COR-L47 (cell line): ENCODE measurements around the gene UAP1L1.
A peak's percentile ranks its signal among the peaks of the same experiment; 100 is the strongest.
"Not testable (repeated sequence)": the region's sequence is repeated elsewhere in the genome, so short reads cannot be mapped to it uniquely, and the experiment has no call there.

Experiments
- DNase-seq: peaks from one replicate; lab custom pipeline; 2025; lab: John Stamatoyannopoulos, UW

UAP1L1 gene

GRCh38 chr9:137077010-137077747, at the start of gene UAP1L1:
UAP1L1 (plus strand) TSS chr9:137077517; CDS start chr9:137077533, 16 bp downstream.
- peak; percentile 48 for DNase-seq

DNA sequence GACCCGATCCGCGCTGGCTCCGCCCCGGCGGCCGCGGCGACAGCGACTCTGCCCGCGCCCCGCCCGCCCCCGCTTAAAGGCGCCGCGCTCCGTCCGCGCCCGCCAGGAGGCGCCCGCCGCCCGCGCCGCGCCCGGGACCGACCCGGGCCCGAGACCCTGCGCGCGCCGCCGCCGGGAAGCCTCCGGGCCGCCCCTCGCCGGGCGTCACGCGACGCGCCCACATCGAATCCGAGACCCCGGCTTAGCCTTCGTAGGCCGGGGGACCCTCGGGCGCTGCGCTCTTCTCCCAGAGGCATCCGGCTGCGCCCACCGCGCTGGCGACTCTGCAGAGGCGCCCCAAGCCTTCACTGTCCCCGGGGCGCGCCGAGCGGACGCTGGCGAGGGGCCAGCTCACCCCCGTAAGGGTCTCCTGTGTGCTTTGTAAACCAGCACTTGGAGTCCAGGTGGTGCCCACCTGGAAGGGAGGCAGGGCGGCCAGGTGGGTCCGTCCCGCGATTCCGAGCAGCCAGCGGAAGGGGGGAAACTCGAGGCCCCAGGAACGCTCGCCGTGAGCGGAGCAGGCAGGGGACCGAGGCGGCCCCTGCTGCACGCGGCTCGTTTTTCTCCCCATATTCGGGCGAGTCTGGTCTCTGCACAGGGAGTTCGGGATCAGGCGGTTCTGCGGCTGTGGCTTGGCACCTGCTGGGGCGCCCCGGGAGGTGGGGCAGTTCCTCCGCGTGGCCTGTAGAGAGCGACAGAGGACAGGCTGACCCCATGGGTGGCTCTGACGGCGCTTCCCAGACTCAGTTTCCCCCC, 48.9 kb upstream of the UAP1L1 start:
- DNase-seq, result peak; percentile 44

DNA sequence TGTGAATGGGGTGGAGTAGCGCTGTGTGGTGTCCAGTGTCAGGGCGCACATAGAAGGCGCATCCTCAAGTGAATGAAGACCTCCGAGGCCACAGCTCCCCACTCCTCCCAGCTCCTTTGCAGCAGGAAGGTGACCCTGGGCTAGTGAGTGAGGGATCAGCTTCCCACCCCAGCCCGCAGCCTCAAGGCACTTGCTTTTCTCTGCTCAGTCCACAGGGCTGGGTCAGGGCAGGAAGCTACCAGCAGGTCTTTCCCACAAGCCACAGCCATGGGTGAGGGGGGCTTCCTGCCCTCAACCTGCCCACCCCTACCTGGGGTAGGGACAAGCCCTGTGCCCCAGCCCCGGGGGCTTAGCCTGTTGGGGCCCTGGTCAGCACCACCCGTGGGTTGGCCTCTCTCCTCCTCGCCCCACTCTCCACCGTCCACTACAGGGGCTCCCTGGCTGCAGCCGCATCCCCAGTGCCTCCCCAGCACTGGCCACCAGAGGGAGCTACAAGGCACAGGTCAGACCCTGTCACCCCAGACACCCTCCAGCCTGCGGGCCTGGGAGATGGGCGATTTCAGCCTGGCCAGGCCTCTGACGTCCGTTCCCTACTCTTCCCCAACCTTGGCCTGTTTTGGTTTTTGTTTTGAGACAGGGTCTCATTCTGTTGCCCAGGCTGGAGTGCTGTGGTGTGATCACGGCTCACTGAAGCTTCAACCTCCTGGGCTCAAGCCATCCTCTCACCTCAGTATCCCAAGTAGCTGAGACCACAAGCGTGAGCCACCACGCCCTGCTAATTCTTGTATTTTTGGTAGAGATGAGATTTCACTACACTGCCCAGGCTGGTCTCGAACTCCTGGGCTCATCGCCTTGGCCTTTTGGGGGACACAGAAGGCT, 48.0 kb upstream of the UAP1L1 start:
- peak; percentile 22 for DNase-seq

- no peak for DNase-seq
Measured at GRCh38 chr9:137030006-137030405, 47.3 kb upstream of the UAP1L1 start.

GRCh38 chr9:137030538-137031527, 46.5 kb upstream of the UAP1L1 start:
- no peak for DNase-seq

DNA sequence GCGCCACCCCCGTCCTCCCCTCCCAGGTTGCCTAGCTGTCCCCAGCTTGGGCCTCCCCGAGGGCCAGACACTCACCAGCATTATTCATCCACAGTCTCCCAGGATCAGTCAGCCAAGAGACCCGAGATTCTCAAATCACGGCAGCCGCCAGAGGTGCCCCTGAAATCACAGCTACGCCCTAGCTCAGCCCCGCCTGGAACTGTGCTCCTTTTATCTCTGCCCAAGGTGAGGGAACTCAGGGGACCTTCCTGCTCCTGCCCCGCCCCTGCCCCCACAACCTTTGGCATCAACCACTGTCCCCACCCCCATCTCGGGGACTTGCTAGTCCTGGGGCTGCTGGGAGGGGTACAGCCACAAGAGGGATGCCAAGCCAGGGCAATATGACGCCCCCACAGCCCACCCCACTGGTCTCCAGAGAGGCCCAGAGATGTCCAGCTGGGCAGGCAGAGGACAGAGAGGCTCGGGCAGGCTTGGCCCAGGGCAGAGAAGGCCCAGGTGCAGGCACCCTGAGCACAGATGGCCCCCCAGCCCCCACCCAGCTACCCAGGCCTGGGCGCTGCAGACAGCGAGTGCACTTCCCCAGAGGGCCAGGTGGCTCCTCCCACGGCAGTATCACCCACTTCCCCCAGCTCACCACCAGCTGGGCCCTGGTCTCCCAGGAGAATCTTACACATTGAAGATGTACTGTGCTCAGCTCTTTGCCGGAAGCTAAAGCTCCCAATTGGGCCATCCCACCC, 45.2 kb upstream of the UAP1L1 start, which contains the start of gene FUT7:
TSS of gene FUT7 (minus strand) at position 185 of the 737 bp plus-strand sequence. CDS start at position 88, 97 bp downstream.
- no peak for DNase-seq

- DNase-seq, result no peak
Measured at GRCh38 chr9:137032858-137033257, 44.5 kb upstream of the UAP1L1 start.

DNA sequence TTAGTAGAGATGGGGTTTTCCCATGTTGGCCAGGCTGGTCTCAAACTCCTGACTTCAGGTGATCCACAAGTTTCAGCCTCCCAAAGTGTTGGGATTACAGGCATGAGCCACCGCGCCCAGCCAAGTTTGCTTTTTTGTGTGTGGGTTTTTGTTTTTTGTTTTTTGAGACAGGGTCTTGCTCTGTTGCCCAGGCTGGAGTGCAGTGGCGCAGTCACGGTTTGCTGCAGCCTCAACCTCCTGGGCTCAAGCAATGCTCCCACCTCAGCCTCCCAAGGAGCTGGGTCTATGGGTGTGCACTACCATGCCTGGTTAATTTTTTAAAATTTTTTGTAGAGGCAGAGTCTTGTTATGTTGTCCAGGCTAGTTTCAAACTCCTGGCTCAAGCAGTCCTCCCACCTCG, 43.8 kb upstream of the UAP1L1 start:
- DNase-seq, result not testable (repeated sequence)

DNA sequence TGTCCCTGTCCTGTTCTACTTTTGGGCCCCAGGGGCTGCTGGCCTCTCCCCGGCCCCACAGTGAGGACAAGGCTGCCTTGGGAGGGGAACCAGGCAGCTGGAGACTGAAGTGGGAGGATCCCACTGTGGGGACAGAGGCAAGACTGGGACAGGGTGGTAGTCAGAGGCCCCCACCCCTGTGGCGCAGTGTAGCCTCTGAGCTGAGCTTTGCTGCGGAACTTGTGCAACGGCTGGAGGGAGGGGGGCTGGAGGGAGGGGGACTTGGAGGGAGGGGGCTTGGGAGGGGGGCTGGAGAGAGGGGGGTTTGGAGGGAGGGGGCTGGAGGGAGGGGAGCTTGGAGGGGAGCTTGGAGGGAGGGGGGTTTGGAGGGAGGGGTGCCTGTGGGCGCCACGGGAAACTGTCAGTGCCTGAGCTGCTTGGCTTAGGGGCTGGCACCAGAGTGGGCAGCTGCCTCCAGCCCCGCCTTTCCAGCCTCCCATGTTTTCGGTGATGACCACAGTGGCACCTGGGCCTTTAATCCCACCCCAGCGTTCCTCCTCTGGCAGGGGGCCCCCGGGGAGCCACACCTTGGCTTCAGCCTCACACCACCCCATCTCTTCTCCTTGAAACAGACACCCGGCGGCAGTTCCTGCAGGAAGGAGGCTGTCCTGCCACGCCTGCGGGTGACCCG, 43.1 kb upstream of the UAP1L1 start:
- no peak for DNase-seq

DNA sequence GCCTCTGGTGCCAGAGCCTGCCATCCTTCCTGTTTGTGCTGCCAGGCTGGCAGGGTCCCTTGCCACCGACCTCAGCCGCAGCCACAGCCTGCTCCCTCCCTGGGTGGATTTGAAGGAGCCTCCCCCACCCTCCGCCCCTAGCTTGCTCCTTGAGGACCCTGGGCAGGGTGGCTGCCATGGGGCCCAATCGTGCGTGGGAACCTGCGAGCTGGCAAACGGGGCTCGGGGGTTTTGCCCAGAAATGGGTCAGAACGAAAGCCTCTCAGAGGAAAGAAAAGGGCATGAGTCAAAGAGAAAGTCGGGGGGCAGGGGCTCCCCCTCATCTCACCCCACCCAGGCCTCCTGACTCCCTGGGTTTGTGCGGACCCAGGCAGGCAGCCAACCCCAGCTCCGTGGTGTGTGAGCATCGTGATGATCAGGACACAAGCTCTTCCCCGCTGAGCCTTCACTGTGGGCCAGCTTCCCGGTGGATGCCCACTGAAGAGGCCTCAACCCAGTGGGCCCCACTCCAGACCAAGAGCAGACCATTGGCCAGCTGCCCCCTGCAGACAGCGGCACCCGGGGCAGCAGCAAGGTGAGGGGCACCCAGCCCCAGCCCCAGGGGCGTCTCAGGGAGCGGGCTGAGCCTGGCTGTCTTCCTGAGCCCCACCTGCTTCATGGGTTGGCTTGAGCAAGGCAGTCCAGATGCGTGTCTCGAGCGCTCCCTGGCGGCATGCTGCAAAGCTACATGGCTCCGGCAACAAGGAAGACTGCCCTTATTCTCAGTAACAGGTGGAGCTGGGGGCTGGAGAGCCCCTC, 42.4 kb upstream of the UAP1L1 start:
- DNase-seq, result peak; percentile 86

- DNase-seq, result no peak
Measured at GRCh38 chr9:137035507-137035834, 41.8 kb upstream of the UAP1L1 start.

GRCh38 chr9:137035937-137036336, 41.4 kb upstream of the UAP1L1 start:
- no peak for DNase-seq

DNA sequence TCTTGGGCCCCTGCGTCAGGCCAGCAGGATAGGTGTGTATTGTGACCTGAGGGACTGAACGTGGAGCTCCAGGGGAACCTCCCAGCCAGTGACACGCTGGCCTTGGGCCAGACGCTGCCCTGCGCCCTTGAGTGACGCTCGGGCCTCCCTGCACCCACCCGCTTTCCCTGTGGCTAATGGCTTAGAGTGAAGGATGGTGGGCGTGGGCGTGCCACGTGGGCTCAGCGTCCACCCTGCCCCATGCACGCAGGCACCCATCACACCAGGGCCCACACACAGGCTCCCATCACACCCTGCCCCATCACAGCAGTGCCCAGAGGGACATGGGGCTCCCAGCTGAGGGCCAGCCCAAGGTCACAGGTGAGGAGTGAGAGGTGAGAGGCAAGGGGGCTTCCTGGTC, 40.3 kb upstream of the UAP1L1 start:
- no peak for DNase-seq

DNA sequence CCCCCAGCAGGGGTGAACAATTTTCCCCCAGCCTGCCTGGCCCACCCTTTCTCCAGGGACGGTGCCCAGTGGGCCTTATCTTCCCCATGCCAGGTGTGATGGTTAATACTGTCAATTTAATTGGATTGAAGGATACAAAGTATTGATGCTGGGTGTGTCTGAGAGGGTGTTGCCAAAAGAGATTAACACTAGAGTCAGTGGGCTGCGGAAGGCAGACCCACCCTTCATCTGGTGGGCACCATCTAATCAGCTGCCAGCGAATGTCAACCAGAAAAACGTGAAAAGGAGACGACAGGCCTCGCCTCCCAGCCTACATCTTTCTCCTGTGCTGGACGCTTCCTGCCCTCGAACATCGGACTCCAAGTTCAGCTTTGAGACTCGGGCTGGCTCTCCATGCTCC, 39.8 kb upstream of the UAP1L1 start:
- no peak for DNase-seq

GRCh38 chr9:137038916-137039315, 38.4 kb upstream of the UAP1L1 start:
- DNase-seq, result no peak

GRCh38 chr9:137039611-137040366, 37.5 kb upstream of the UAP1L1 start:
- no peak for DNase-seq

GRCh38 chr9:137040568-137040967, 36.7 kb upstream of the UAP1L1 start:
- DNase-seq, result no peak

DNA sequence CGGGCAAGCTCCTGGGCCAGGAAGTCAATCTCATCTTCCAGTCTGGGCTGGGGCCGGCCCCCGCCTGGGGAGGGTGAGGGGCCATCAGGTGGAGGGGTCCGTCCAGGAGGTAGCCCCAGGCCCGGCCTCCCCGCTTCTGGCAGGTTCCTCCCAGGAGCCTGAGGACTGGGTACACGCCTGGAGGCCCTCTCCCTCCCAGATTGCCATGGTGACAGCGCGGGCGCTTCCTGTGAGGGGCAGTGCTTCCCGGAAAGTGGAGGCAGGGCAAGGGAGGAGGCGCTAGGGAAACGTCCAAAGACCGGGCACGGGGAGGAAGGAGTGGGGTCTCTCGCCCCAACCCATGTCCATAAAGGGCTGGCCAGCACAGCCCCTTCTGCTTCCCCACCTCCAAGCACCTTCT, 36.2 kb upstream of the UAP1L1 start:
- no peak for DNase-seq
